H1 (cell line): ENCODE data around the gene CAP2. TPM values are rescaled to one million over a fixed set of nuclear protein-coding genes. Genes with fewer than 3 reads are reported as not detected.

Experiments
- EP300 ChIP-seq, 2 experiments: IDR thresholded peaks; 1 replicate in 1 of 2; 2 replicates in 1 of 2; pipeline ENCODE4 v1.6.1; 2011 to 2012; ENCODE audit warnings: low read depth in 2 of 2, low read length in 2 of 2, mild to moderate bottlenecking in 2 of 2, borderline replicate concordance in 1 of 2, inconsistent platforms in 1 of 2, moderate library complexity in 1 of 2
- FOSL1 ChIP-seq: IDR thresholded peaks from 2 replicates; pipeline ENCODE4 v1.6.1; 2011; ENCODE audit warnings: mild to moderate bottlenecking, low read depth, low read length, moderate library complexity; ENCODE audit not compliant: insufficient read depth
- GTF2F1 ChIP-seq: IDR thresholded peaks from 2 replicates; pipeline ENCODE4 v1.6.1; 2012; ENCODE audit warnings: low read depth, low read length, improper control_type of control experiment, borderline replicate concordance
- RNF2 ChIP-seq: fragments of 200-900, 300-1000 bp; sonication (generic); IDR thresholded peaks from 2 replicates; pipeline ENCODE4 v1.7.1; 2016; ENCODE audit warnings: borderline replicate concordance, low read depth, mild to moderate bottlenecking, antibody characterized with exemption, low read length; ENCODE audit not compliant: poor library complexity, severe bottlenecking; ENCODE audit errors: missing control alignments
- ZNF274 ChIP-seq: IDR thresholded peaks from 2 replicates; pipeline ENCODE4 v1.7.0; 2012; ENCODE audit warnings: low read length, borderline replicate concordance; ENCODE audit errors: extremely low read depth
- polyA plus RNA-seq, 7 experiments: library from polyadenylated mRNA; depleted of rRNA in 3 of 7; stranded (reverse) in 5 of 7; unstranded in 2 of 7; fragments of >200 nt in 5 of 7; fragments of 200-250 nt in 2 of 7; gene quantifications; 1 replicate in 5 of 7; 2 replicates in 1 of 7; 4 replicates in 1 of 7; pipeline versions ENCODE4 v1.2.1 to v1.2.3, GENCODE V29; 2011 to 2013; ENCODE audit warnings: missing spikeins in 2 of 7, mixed read lengths in 2 of 7
- total RNA-seq: library from RNA; stranded (reverse); fragmentation: NEBNext Ultra II Directional; extraction: Animal tissue kit (Norgen Biotek cat#: 25700); gene quantifications from 2 replicates; pipeline ENCODE4 v1.2.1, GENCODE V29; 2021
- TF ChIP-seq, protein P1 (sequence below), 3 experiments: IDR thresholded peaks; 1 replicate in 2 of 3; 2 replicates in 1 of 3; pipeline versions ENCODE4 v1.5.1 to v1.6.1; 2011; ENCODE audit warnings: low read length in 3 of 3, mild to moderate bottlenecking in 3 of 3, inconsistent platforms in 2 of 3, low read depth in 1 of 3, moderate library complexity in 1 of 3; ENCODE audit not compliant: insufficient read depth in 1 of 3; ENCODE audit errors: control extremely low read depth in 1 of 3

Gene CAP2
- total and polyA plus RNA-seq, 2 of the 8 experiments (the other 6 are each of a cell fraction or from before 2014, with no cell fraction given) = 7.2 to 10.0 TPM

DNA sequence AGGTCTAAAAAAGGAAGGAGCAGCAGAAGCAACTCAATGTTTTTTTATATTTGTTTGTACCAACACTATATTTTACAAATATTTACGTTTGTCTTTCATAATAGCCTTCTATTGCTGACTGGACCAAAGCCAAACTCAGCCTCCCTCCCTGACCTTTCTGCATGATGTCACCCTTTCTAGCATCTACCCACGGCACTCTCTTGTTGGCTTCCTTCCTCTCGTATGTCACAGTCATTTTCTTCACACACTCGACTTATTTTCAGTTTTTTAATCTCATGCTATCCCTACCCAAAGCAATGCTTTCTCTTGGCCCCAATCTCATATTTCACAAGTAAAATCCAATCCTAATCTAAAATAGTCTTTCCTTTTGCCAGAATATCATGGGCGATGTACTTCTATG, 190.4 kb downstream of the CAP2 start (continued):
- TF ChIP-seq, protein P1, sequence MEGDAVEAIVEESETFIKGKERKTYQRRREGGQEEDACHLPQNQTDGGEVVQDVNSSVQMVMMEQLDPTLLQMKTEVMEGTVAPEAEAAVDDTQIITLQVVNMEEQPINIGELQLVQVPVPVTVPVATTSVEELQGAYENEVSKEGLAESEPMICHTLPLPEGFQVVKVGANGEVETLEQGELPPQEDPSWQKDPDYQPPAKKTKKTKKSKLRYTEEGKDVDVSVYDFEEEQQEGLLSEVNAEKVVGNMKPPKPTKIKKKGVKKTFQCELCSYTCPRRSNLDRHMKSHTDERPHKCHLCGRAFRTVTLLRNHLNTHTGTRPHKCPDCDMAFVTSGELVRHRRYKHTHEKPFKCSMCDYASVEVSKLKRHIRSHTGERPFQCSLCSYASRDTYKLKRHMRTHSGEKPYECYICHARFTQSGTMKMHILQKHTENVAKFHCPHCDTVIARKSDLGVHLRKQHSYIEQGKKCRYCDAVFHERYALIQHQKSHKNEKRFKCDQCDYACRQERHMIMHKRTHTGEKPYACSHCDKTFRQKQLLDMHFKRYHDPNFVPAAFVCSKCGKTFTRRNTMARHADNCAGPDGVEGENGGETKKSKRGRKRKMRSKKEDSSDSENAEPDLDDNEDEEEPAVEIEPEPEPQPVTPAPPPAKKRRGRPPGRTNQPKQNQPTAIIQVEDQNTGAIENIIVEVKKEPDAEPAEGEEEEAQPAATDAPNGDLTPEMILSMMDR (IDR thresholded peaks at IDR 0.05; ENCODE audit: control extremely low read depth in 1 of 3, insufficient read depth in 1 of 3, low read depth in 1 of 3, low read length in 3 of 3) = no peak
- TF ChIP-seq GTF2F1 (no peak), FOSL1 (no peak), RNF2 (no peak), ZNF274 (no peak), EP300 (IDR thresholded peaks at IDR 0.05; ENCODE audit: borderline replicate concordance in 1 of 2, low read depth in 2 of 2, low read length in 2 of 2) (no peak)
